Aorta (tissue), 5 donors: ENCODE results near the gene TMC7. TPM values are rescaled to one million over a fixed set of nuclear protein-coding genes. Genes with fewer than 3 reads are reported as not detected.
A peak's percentile ranks its signal among the peaks of the same experiment; 100 is the strongest.
"Not testable (repeated sequence)": the region's sequence is repeated elsewhere in the genome, so short reads cannot be mapped to it uniquely, and the experiment has no call there.

Experiments
- ATAC-seq: fragments of 200-7000 bp; cut with Tn5 transposase; one replicate; pipeline ENCODE4 v1.9.1; 2022; ENCODE audit warnings: moderate library complexity; ENCODE audit not compliant: low FRiP score
- DNase-seq, 2 donors: peaks; one replicate each; pipeline ENCODE4 v3.0.0-alpha.2; 2020
- H3K27ac ChIP-seq, 2 donors: one replicate each; pipeline ENCODE4 v1.5.1; 2013; ENCODE audit warnings: low read length in 2 of 2, mild to moderate bottlenecking in 2 of 2, moderate library complexity in 2 of 2, control low read depth in 1 of 2, inconsistent platforms in 1 of 2, low read depth in 1 of 2
- H3K27me3 ChIP-seq, 2 donors: one replicate each; pipeline ENCODE4 v1.6.1; 2013; ENCODE audit warnings: control low read depth in 1 of 2, low read length in 1 of 2, mild to moderate bottlenecking in 1 of 2, moderate library complexity in 1 of 2; ENCODE audit not compliant: insufficient read depth in 2 of 2, control insufficient read depth in 1 of 2
- H3K36me3 ChIP-seq, 2 donors: one replicate each; pipeline ENCODE4 v1.6.1; 2013; ENCODE audit warnings: control low read depth in 1 of 2, low read length in 1 of 2, mild to moderate bottlenecking in 1 of 2; ENCODE audit not compliant: insufficient read depth in 2 of 2, control insufficient read depth in 1 of 2
- H3K4me1 ChIP-seq, 2 donors: one replicate each; pipeline ENCODE4 v1.6.1; 2013; ENCODE audit warnings: low read length in 2 of 2, control low read depth in 1 of 2, mild to moderate bottlenecking in 1 of 2, moderate library complexity in 1 of 2; ENCODE audit not compliant: insufficient read depth in 2 of 2, control insufficient read depth in 1 of 2
- H3K4me3 ChIP-seq, 2 donors: one replicate each; pipeline ENCODE4 v1.5.1; 2013; ENCODE audit warnings: low read length in 2 of 2, control low read depth in 1 of 2, mild to moderate bottlenecking in 1 of 2
- H3K9me3 ChIP-seq: one replicate; pipeline ENCODE4 v1.6.1; 2013; ENCODE audit warnings: mild to moderate bottlenecking, low read length; ENCODE audit not compliant: control insufficient read depth
- WGBS, 2 donors: extraction: QIAGEN DNeasy Blood & Tissue Kit; methylation state at CpG; one replicate each; pipeline ENCODE4 v1.1.7; 2013; 5-methylcytosine and 5-hydroxymethylcytosine counted together
- intact Hi-C, 2 donors: fragments of 100-400 bp; cut with DNase I; formaldehyde crosslinking; loops; one replicate each; pipeline versions ENCODE4 v1.14.2 to v1.15.0; 2022
- polyA plus RNA-seq, 2 donors: library from polyadenylated mRNA; stranded (reverse); fragments of 200-250 nt; gene quantifications; one replicate each; pipeline ENCODE4 v1.2.3, GENCODE V29; 2013
- total RNA-seq, 2 donors: library from RNA; stranded (reverse); fragmentation: NEBNext Ultra II Directional; extraction: Animal tissue kit (Norgen Biotek cat#: 25700); gene quantifications; one replicate each; pipeline ENCODE4 v1.2.1, GENCODE V29; 2021
- donor health status: healthy with polysubstance abuse.
- donor health status: Bipolar disorder and iron deficiency.
- donor health status: DM: no; HTN: no; CAD: no.
- donor health status: DM: no; HTN: no; CAD: no.
- donor health status: DM: yes; HTN: yes; CAD: no.

Gene TMC7
- total and polyA plus RNA-seq, 4 donors = 0.25 to 4.2 (median 0.97) TPM

- DNase-seq (no peak), ATAC-seq (no peak)
- no peak overlapping the region for H3K4me3 ChIP-seq
- intact Hi-C loops = no loop called here
- H3K9me3 ChIP-seq = no peaks in the 10 kb centered on the region
- no peak overlapping the region for H3K27ac ChIP-seq
- no peaks in the 10 kb centered on the region for H3K27me3 ChIP-seq
- no peaks in the 10 kb centered on the region for H3K4me1 ChIP-seq
- 80 to 81% methylated on average over 9 of the region's 9 CpGs for WGBS, 2 donors
- H3K36me3 ChIP-seq = no peaks in the 10 kb centered on the region
Observed at GRCh38 chr16:18948372-18949020, 35.2 kb upstream of the TMC7 start.

- intact Hi-C loops = no loop called here
- WGBS, 2 donors = 88 to 91% methylated on average over 11 of the region's 11 CpGs
- Histone ChIP-seq H3K4me1 (no peaks in the 10 kb centered on the region), H3K9me3 (no peaks in the 10 kb centered on the region), H3K27ac (no peak overlapping the region), H3K27me3 (no peaks in the 10 kb centered on the region), H3K4me3 (no peak overlapping the region), H3K36me3 (no peaks in the 10 kb centered on the region)
- ATAC-seq (no peak), DNase-seq (no peak)
Observed at GRCh38 chr16:18950469-18951185, 33.1 kb upstream of the TMC7 start.

GRCh38 chr16:18953547-18953946 is 30.2 kb upstream of the TMC7 start:
- no peak overlapping the region for H3K27ac ChIP-seq
- intact Hi-C loops = no loop called here
- no peaks in the 10 kb centered on the region for H3K4me1 ChIP-seq
- no peaks in the 10 kb centered on the region for H3K36me3 ChIP-seq
- no peak overlapping the region for H3K4me3 ChIP-seq
- no peaks in the 10 kb centered on the region for H3K9me3 ChIP-seq
- ATAC-seq = no peak
- peak in 1 of 2 donors; percentile 0 for DNase-seq
- H3K27me3 ChIP-seq = no peaks in the 10 kb centered on the region

GRCh38 chr16:18955874-18956580 is 27.7 kb upstream of the TMC7 start:
- intact Hi-C loops, H3K4me1 ChIP-seq, DNase-seq, H3K9me3 ChIP-seq, H3K27ac ChIP-seq, H3K27me3 ChIP-seq, ATAC-seq, H3K4me3 ChIP-seq, H3K36me3 ChIP-seq: not testable (repeated sequence)
- WGBS, 2 donors = 48 to 49% methylated on average over 13 to 17 of the region's 21 CpGs

- H3K4me3 ChIP-seq, H3K4me1 ChIP-seq, ATAC-seq, DNase-seq, H3K9me3 ChIP-seq, intact Hi-C loops, H3K36me3 ChIP-seq, H3K27ac ChIP-seq, H3K27me3 ChIP-seq: not testable (repeated sequence)
- WGBS, 2 donors = 72 to 73% methylated on average over 6 of the region's 6 CpGs
Observed at GRCh38 chr16:18956658-18957241, 27.0 kb upstream of the TMC7 start.

- intact Hi-C loops = no loop called here
- Histone ChIP-seq H3K4me1 (no peaks in the 10 kb centered on the region), H3K27ac (no peak overlapping the region), H3K4me3 (no peak overlapping the region), H3K9me3 (no peaks in the 10 kb centered on the region), H3K36me3 (no peaks in the 10 kb centered on the region), H3K27me3 (no peaks in the 10 kb centered on the region)
- DNase-seq = no peak
- 79 to 84% methylated on average over 2 of the region's 2 CpGs for WGBS, 2 donors
- ATAC-seq = no peak
Observed at GRCh38 chr16:18958621-18959029, 25.1 kb upstream of the TMC7 start.

GRCh38 chr16:18959031-18959505 is 24.7 kb upstream of the TMC7 start:
- intact Hi-C loops = no loop called here
- no peaks in the 10 kb centered on the region for H3K4me1 ChIP-seq
- H3K9me3 ChIP-seq = no peaks in the 10 kb centered on the region
- peak overlapping the region; percentile 7 to 22 for H3K27ac ChIP-seq
- H3K4me3 ChIP-seq = no peak overlapping the region
- H3K27me3 ChIP-seq = no peaks in the 10 kb centered on the region
- WGBS, 2 donors = 46 to 53% methylated on average over 2 of the region's 2 CpGs
- ATAC-seq (no peak), DNase-seq (no peak)
- no peaks in the 10 kb centered on the region for H3K36me3 ChIP-seq

GRCh38 chr16:18965555-18965954 is 18.2 kb upstream of the TMC7 start:
- ATAC-seq = no peak
- no peak overlapping the region for H3K27ac ChIP-seq
- no peak overlapping the region for H3K4me3 ChIP-seq
- intact Hi-C loops = no loop called here
- WGBS, 2 donors = 62 to 74% methylated on average over 5 of the region's 5 CpGs
- H3K36me3 ChIP-seq = no peaks in the 10 kb centered on the region
- no peaks in the 10 kb centered on the region for H3K9me3 ChIP-seq
- no peak for DNase-seq
- no peaks in the 10 kb centered on the region for H3K4me1 ChIP-seq
- H3K27me3 ChIP-seq = no peaks in the 10 kb centered on the region
